HG02610 (cell line): Measurements from ENCODE around the gene MESD.

Experiments used
- ATAC-seq: cut with Tn5 transposase; IDR thresholded peaks from one replicate; pipeline ENCODE4 v1.9.1; 2021; ENCODE audit warnings: mild to moderate bottlenecking, moderate library complexity; ENCODE audit not compliant: unreplicated experiment

The MESD gene

DNA sequence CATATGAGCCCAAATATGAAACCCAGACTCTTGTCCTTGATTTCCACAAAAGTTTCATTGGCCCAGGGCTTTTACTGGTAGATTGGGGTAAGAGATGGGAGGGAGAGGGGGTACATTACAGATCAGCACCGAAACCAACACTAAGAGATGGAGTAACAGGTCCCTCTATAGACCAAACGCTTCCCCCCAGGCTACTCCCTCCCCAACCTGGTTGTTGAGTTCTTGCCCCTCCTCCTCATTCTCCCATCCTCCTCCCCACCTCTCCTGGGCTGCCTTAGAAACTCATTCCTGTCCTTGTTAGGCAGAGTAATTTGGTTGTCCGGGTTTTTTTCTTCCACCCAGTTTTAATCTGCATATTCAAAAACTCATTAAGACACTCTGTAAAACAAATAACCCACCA, 74.1 kb downstream of the MESD start:
- ATAC-seq, result no peak

DNA sequence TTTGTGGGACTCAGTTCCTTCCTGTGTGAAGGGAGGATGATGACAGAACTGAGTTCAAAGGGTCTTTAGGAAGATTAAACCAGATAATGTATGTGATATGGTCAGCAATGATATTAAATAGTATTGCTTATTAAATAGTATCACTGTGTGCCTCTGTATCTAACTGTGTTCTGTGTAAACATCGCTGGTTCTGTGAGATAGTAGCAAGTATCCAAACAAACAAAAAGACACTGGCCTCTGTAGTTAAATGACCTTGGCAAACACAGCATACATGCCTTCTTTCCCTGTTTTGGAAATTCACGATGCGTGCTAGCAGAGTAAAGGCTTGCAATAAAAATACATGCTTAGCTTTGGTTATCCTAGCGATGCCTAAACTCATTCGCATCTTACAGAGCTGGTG, 76.1 kb downstream of the MESD start:
- no peak for ATAC-seq

DNA sequence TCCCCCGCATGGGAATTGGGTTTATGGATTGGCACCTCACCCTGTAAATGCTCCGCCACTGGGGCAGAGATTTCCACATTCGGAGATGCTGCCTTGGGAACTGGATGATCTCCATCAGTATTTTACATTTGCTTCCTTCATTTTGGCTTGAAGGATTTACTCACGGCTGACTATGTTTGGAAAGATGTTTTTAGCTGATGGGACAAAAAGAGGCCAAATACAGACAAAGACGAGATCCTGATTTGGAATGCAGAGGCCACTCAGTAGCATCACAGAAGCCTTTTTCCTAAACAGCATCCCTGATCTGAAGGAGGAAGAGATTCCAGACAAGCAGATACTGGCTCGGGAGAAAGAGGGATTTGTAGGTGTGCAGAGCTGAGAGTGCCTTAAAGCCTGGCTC, 76.9 kb downstream of the MESD start:
- ATAC-seq, result no peak

DNA sequence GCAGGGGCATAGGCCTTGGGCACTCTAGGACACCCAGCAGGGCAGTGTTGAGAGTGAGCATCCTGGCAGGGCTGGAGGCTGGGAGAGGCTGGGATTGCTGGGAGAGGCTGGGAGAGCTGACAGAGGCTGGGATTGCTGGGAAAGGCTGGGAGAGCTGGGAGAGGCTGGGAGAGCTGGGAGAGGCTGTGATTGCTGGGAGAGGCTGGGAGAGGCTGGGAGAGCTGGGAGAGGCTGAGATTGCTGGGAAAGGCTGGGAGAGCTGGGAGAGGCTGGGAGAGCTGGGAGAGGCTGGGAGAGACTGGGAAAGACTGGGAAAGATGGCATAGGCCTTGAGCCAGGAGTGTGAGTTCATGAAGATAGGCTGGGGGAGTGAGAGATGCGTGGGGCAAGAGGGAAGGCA, 77.8 kb downstream of the MESD start:
- ATAC-seq, result no peak

DNA sequence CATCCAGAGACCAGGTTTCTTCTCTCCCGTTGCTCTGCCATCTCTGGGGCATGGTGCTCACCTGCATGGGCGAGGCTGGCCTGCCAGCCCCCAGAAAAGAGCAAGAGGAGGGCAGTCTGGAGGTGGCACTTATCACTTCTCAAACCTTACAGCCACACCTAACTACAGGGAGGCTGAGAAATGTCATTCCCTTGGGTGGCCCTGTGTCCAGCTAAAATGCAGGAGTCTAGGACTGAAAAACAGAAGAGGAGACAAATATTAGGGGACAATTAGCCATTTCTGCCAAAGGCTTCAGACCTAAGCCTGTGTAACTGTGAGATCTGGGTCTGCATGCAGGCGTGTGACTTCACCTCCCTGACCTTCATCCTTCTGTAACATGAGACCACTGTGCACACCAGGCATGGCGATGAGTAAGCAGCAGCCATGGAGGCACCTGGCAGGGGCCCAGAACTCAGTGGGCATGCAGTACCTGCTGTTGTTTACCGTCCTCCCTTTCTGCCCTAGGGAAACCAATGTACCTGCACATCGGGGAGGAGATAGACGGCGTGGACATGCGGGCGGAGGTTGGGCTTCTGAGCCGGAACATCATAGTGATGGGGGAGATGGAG, 83.4 kb downstream of the MESD start:
- ATAC-seq, result no peak

DNA sequence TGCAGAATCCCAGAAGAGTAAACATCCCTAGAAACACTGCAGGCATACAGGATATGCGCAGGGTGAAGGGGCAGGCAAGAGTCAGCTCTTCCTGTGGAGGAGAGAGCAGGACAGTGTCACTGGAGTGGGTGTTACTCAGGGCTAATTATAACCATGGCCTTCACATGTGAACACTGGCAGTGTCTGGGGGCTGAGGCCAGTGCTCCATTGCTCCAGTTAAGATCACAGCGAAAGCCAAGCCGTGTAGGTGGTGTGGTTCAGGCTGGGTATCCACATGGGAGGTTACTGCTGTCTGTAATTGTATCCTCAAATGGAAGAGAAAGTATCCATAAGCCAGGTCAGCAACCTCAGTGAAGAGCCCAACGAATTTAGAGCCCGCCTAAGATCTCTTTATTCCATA, 84.6 kb downstream of the MESD start:
- ATAC-seq, result no peak

DNA sequence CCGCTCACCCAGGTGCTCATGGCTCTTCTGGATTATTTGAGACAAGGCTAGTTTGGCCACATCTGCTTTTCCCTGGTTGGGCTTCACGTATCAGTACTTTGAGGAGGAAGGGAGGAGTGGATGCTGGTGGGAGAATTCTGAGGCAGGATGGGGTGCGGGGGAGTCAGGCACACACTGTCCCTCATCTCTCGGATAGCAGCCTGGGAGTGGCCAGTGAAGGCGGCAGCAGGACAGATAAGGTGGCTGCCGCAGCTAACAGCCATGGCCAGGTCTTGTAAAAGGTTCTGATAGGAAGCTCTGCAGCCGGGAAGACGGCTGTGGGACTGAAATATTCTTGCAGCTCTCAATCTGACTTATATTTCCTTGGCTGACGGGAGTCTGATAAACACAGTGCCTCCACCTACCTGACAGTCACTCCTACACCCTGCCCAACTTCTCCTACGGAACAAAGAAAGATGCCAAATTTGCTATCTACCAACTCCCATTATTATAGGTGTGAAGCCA, 87.3 kb downstream of the MESD start:
- no peak for ATAC-seq

DNA sequence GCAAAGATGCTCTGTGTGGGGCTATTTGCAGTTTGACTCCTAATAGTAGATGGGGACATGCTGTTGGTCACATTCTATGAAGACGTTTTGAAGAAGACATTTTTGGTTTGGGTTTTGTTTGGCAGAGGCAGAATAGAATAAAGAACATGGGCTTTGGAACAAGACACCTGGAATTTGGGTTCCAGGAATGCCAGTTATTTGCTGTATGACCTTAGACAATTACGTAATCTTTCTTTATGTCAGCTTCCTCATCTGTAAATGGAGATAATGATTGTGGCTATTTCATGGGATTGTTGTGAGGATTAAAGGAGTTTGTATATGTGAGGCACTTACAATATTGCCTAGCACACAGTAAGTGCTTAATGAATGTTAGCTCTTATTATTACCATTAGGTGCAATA, 91.6 kb downstream of the MESD start:
- no peak for ATAC-seq
